CD4-positive, alpha-beta T cell treated with Interleukin-6 at 100 ng/mL for 8 hours (primary cell): ENCODE measurements around the gene SPTA1.

Experiments
- DNase-seq: peaks from one replicate; pipeline ENCODE4 v3.0.0-alpha.2; 2020; ENCODE audit warnings: mixed read lengths, low spot score

The SPTA1 gene

GRCh38 chr1:158570480-158570879, 116.0 kb downstream of the SPTA1 start, which contains the start of gene OR6P1:
Gene OR6P1, minus strand, starts transcription at chr1:158570580. Its CDS starts 6,976 bp downstream, at chr1:158563604.
- DNase-seq: no peak

- no peak for DNase-seq
These were observed 121.9 kb downstream of the SPTA1 start for GRCh38 chr1:158564608-158565007.

- DNase-seq: no peak
These were observed 122.7 kb downstream of the SPTA1 start for GRCh38 chr1:158563853-158564252.
